Mesenchymal stem cell (in vitro differentiated cells and primary cell): ENCODE results near the gene AVP.
"Not testable (repeated sequence)": the region's sequence is repeated elsewhere in the genome, so short reads cannot be mapped to it uniquely, and the experiment has no call there.

Experiments
- DNase-seq: peaks from one replicate; pipeline ENCODE4 v3.0.0-alpha.2; 2013
- H2AFZ ChIP-seq: one replicate; pipeline ENCODE4 v1.6.1; 2013; ENCODE audit warnings: low read depth, mild to moderate bottlenecking, control low read depth, inconsistent platforms, low read length, moderate library complexity
- H2AK5ac ChIP-seq: 2 replicates; pipeline ENCODE4 v1.6.1; 2013; ENCODE audit warnings: low read length, moderate library complexity, mild to moderate bottlenecking, inconsistent platforms; ENCODE audit not compliant: severe bottlenecking
- H2BK120ac ChIP-seq: one replicate; pipeline ENCODE4 v1.6.1; 2013; ENCODE audit warnings: low read depth, mild to moderate bottlenecking, inconsistent platforms, low read length, moderate library complexity
- H2BK12ac ChIP-seq, 2 experiments: one replicate each; pipeline ENCODE4 v1.6.1; 2013; ENCODE audit warnings: inconsistent platforms in 2 of 2, low read length in 2 of 2, mild to moderate bottlenecking in 2 of 2, moderate library complexity in 2 of 2, control low read depth in 1 of 2
- H2BK15ac ChIP-seq: one replicate; pipeline ENCODE4 v1.6.1; 2013; ENCODE audit warnings: mild to moderate bottlenecking, low read depth, inconsistent platforms; ENCODE audit not compliant: poor library complexity, severe bottlenecking
- H2BK5ac ChIP-seq: 2 replicates; pipeline ENCODE4 v1.6.1; 2013; ENCODE audit warnings: low read depth, mild to moderate bottlenecking, low read length, control low read depth, inconsistent platforms; ENCODE audit not compliant: poor library complexity, severe bottlenecking
- H3K14ac ChIP-seq, 2 experiments: one replicate each; pipeline ENCODE4 v1.6.1; 2013; ENCODE audit warnings: inconsistent platforms in 2 of 2, low read length in 2 of 2, control low read depth in 1 of 2, mild to moderate bottlenecking in 1 of 2, moderate library complexity in 1 of 2
- H3K18ac ChIP-seq, 2 experiments: one replicate each; pipeline ENCODE4 v1.6.1; 2013; ENCODE audit warnings: inconsistent platforms in 2 of 2, low read length in 2 of 2, control low read depth in 1 of 2, low read depth in 1 of 2, mild to moderate bottlenecking in 1 of 2
- H3K23ac ChIP-seq, 2 experiments: one replicate each; pipeline ENCODE4 v1.6.1; 2013; ENCODE audit warnings: inconsistent platforms in 2 of 2, low read length in 2 of 2, mild to moderate bottlenecking in 2 of 2, moderate library complexity in 2 of 2, control low read depth in 1 of 2
- H3K27ac ChIP-seq: 2 replicates; pipeline ENCODE4 v1.5.1; 2013; ENCODE audit warnings: mild to moderate bottlenecking, moderate library complexity, low read length, control low read depth, inconsistent platforms; ENCODE audit not compliant: poor library complexity, severe bottlenecking
- H3K27me3 ChIP-seq, 2 experiments: 2 replicates each; pipeline versions ENCODE4 v1.6.1 to v1.7.0; 2013; ENCODE audit warnings: low read length in 2 of 2, mild to moderate bottlenecking in 2 of 2, moderate library complexity in 2 of 2, control low read depth in 1 of 2, inconsistent platforms in 1 of 2; ENCODE audit not compliant: control insufficient read depth in 1 of 2, insufficient read depth in 1 of 2
- H3K36me3 ChIP-seq, 2 experiments: 2 replicates each; pipeline versions ENCODE4 v1.6.1 to v1.7.0; 2013; ENCODE audit warnings: low read length in 2 of 2, control low read depth in 1 of 2, inconsistent platforms in 1 of 2, low read depth in 1 of 2, mild to moderate bottlenecking in 1 of 2; ENCODE audit not compliant: insufficient read depth in 2 of 2, control insufficient read depth in 1 of 2
- H3K4ac ChIP-seq, 2 experiments: one replicate each; pipeline ENCODE4 v1.6.1; 2013; ENCODE audit warnings: inconsistent platforms in 2 of 2, low read length in 2 of 2, mild to moderate bottlenecking in 2 of 2, moderate library complexity in 2 of 2, control low read depth in 1 of 2, low read depth in 1 of 2
- H3K4me1 ChIP-seq: 2 replicates; pipeline ENCODE4 v1.6.1; 2013; ENCODE audit warnings: low read depth, low read length, control low read depth; ENCODE audit not compliant: control insufficient read depth, insufficient read depth
- H3K4me2 ChIP-seq: 2 replicates; pipeline ENCODE4 v1.6.1; 2013; ENCODE audit warnings: low read length, mild to moderate bottlenecking, inconsistent platforms; ENCODE audit not compliant: poor library complexity, severe bottlenecking
- H3K4me3 ChIP-seq, 2 experiments: 2 replicates each; pipeline versions ENCODE4 v1.5.1 to v1.7.0; 2013; ENCODE audit warnings: low read length in 2 of 2, mild to moderate bottlenecking in 2 of 2, control low read depth in 1 of 2, low read depth in 1 of 2; ENCODE audit not compliant: insufficient read depth in 1 of 2
- H3K79me1 ChIP-seq: replicated peaks from 2 replicates; pipeline ENCODE4 v1.6.1; 2013; ENCODE audit warnings: mild to moderate bottlenecking, control low read depth, low read length, inconsistent platforms; ENCODE audit not compliant: poor library complexity, severe bottlenecking
- H3K9ac ChIP-seq: 2 replicates; pipeline ENCODE4 v1.7.0; 2013; ENCODE audit warnings: mild to moderate bottlenecking, low read length, moderate library complexity
- H3K9me3 ChIP-seq: 2 replicates; pipeline ENCODE4 v1.7.0; 2013; ENCODE audit warnings: mild to moderate bottlenecking, low read length; ENCODE audit not compliant: control insufficient read depth
- H4K8ac ChIP-seq: one replicate; pipeline ENCODE4 v1.6.1; 2013; ENCODE audit warnings: inconsistent platforms, mild to moderate bottlenecking, low read length, moderate library complexity
- H4K91ac ChIP-seq: one replicate; pipeline ENCODE4 v1.6.1; 2013; ENCODE audit warnings: mild to moderate bottlenecking, low read length, inconsistent platforms
- WGBS: methylation state at CpG from one replicate; pipeline ENCODE4 v1.1.7; 2013; ENCODE audit warnings: mixed read lengths; 5-methylcytosine and 5-hydroxymethylcytosine counted together

Gene AVP

DNA sequence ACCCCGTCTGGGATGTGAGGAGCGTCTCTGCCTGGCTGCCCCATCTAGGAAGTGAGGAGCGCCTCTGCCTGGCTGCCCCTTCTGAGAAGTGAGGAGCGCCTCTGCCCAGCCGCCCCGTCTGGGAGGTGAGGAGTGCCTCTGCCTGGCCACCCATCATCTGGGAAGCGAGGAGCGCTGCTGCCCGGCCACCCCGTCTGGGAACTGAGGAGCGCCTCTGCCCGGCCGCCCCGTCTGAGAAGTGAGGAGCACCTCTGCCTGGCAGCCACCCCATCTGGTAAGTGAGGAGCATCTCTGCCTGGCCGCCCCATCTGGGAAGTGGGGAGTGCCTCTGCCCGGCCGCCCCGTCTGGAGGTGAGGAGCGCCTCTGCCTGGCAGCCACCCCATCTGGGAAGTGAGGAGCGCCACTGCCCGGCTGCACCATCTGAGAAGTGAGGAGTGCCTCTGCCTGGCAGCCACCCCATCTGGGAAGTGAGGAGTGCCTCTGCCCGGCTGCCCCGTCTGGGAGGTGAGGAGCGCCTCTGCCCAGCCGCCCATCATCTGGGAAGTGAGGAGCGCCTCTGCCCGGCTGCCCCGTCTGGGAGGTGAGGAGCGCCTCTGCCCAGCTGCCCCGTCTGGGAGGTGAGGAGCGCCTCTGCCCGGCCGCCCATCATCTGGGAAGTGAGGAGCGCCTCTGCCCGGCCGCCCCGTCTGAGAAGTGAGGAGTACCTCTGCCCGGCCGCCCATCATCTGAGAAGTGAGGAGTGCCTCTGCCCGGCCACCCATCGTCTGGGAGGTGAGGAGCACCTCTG is 40.4 kb upstream of the AVP start:
- peaks cover 22% of the 10 kb centered on the region for H3K79me1 ChIP-seq
- not testable (repeated sequence) for H3K4me1 ChIP-seq, H4K8ac ChIP-seq, H3K4ac ChIP-seq, H4K91ac ChIP-seq, H3K27me3 ChIP-seq, DNase-seq, H3K27ac ChIP-seq, H3K23ac ChIP-seq, H3K4me2 ChIP-seq, H3K4me3 ChIP-seq, H2AFZ ChIP-seq, H3K9ac ChIP-seq, H3K9me3 ChIP-seq, H3K18ac ChIP-seq, H2BK120ac ChIP-seq, H2BK12ac ChIP-seq, H2AK5ac ChIP-seq, H2BK5ac ChIP-seq, H2BK15ac ChIP-seq, H3K14ac ChIP-seq
- H3K36me3 ChIP-seq, result peaks cover 23 to 28% of the 10 kb centered on the region in 2 experiments
- WGBS, result 97% methylated on average over 41 of the region's 41 CpGs

DNA sequence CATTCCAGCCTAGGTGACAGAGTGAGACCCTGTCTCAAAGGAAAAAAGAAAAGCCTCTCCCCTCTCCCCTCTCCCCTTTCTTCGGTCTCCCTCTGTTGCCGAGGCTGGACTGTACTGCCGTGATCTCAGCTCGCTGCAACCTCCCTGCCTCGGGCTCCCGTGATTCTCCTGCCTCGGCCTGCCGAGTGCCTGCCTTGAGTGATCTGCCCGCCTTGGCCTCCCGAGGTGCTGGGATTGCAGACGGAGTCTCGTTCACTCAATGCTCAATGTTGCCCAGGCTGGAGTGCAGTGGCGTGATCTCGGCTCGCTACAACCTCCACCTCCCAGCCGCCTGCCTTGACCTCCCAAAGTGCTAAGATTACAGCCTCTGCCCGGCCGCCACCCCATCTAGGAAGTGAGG is 39.6 kb upstream of the AVP start:
- not testable (repeated sequence) for H4K91ac ChIP-seq, H4K8ac ChIP-seq, H3K4me3 ChIP-seq, H2AFZ ChIP-seq, H3K9me3 ChIP-seq, H2BK120ac ChIP-seq, H3K27ac ChIP-seq, H2AK5ac ChIP-seq, H2BK12ac ChIP-seq, H3K4me1 ChIP-seq, DNase-seq, H2BK15ac ChIP-seq, H3K9ac ChIP-seq, H2BK5ac ChIP-seq, H3K4ac ChIP-seq, H3K14ac ChIP-seq, H3K27me3 ChIP-seq, H3K18ac ChIP-seq, H3K4me2 ChIP-seq, H3K23ac ChIP-seq
- Histone ChIP-seq H3K79me1 (peaks cover 16% of the 10 kb centered on the region), H3K36me3 (peaks cover 27 to 33% of the 10 kb centered on the region in 2 experiments)
- WGBS, result 100% methylated on average over 11 of the region's 18 CpGs

DNA sequence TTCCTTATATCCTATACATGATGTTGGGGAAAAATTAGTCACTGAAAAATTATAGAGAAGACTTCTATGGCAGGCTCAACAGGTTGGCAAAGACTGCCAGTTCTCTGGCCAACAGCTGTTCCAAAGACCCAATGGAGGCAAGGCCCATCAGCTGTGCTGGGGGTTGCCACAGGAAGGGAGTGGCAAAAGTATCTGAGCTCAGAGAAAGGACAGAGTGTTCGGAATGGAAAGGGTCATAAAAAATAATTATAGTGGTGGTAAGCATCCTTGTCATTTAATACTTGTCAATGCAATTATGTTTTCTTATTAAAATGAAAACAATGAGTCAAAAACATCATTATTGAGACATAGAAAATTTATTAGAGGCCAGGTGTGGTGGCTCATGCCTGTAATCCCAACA is 39.0 kb upstream of the AVP start:
- Histone ChIP-seq H3K23ac (no peak overlapping the region), H4K8ac (no peak overlapping the region), H3K9ac (no peak overlapping the region), H2AFZ (no peak overlapping the region), H3K4me2 (no peak overlapping the region), H3K27me3 (no peaks in the 10 kb centered on the region), H3K79me1 (peaks cover 13% of the 10 kb centered on the region), H2BK5ac (no peak overlapping the region), H2BK120ac (no peak overlapping the region), H2BK15ac (no peak overlapping the region), H3K18ac (no peak overlapping the region), H3K9me3 (no peaks in the 10 kb centered on the region), H3K36me3 (peaks cover 30 to 34% of the 10 kb centered on the region in 2 experiments), H4K91ac (no peak overlapping the region), H3K4ac (no peak overlapping the region), H3K14ac (no peak overlapping the region), H3K4me1 (peaks cover 1% of the 10 kb centered on the region), H2AK5ac (no peak overlapping the region), H2BK12ac (no peak overlapping the region), H3K27ac (no peak overlapping the region), H3K4me3 (no peak overlapping the region)
- no peak for DNase-seq
- WGBS, result no CpG with 5 or more reads among the region's 1 CpG

DNA sequence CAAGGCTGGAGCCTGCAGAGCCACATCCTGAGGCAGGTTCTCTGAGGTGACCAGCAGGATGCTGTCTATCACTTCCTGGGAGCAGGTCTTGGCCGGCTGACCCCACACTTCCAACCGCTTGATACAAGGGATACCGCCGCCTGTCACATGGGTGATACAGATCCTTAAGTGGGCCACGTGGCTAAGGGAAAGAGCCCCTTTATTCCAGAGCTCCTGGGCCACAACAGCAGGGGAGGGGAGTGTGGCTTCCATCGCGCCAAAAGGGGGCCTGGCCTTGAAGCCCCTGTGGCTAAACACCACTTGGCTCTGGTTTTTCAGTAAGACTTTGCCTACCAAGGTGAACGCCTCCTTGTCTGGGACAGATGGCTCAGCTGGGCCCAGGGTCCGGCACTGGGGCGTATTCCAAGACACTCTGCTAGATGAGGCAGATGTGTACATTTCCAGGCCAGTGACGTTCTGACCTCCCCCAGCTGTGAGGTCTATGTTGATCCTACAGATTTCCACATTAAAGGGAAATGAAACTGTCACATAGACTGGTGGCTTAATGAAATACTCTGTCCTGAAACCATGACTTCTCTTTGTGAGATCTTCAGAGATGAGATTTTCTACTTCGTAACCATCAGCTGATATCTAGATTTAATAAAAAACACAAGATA is 37.6 kb upstream of the AVP start:
- Histone ChIP-seq H3K9ac (no peak overlapping the region), H3K36me3 (peaks cover 30 to 34% of the 10 kb centered on the region in 2 experiments), H3K4me1 (peaks cover 4% of the 10 kb centered on the region), H3K18ac (no peak overlapping the region), H2BK5ac (no peak overlapping the region), H3K4me3 (no peak overlapping the region), H4K8ac (no peak overlapping the region), H2BK12ac (no peak overlapping the region), H3K79me1 (peaks cover 5% of the 10 kb centered on the region), H3K4ac (no peak overlapping the region), H2BK15ac (no peak overlapping the region), H2AFZ (no peak overlapping the region), H3K9me3 (no peaks in the 10 kb centered on the region), H3K23ac (no peak overlapping the region), H3K14ac (no peak overlapping the region), H4K91ac (no peak overlapping the region), H2BK120ac (no peak overlapping the region), H3K27ac (no peak overlapping the region), H3K4me2 (no peak overlapping the region), H3K27me3 (no peaks in the 10 kb centered on the region), H2AK5ac (no peak overlapping the region)
- no peak for DNase-seq
- WGBS, result 96% methylated on average over 11 of the region's 12 CpGs
